ENCODE results near the gene L1TD1. TPM values are rescaled to one million over a fixed set of nuclear protein-coding genes. Genes with fewer than 3 reads are reported as not detected.

The L1TD1 gene
- total and polyA plus RNA-seq, 9 of the 15 experiments (the other 6 are each of a cell fraction or from before 2014, with no cell fraction given) = 0.09 TPM; not detected in 8

- Histone ChIP-seq H3K4me3 (no peak overlapping the region), H3K9me3 (replicated peaks; ENCODE audit: control insufficient read depth, insufficient read depth, low read depth, low read length) (no peaks in the 10 kb centered on the region), H3K27ac (ENCODE audit: extremely low read depth, low read depth, low read length) (no peak overlapping the region), H3K4me2 (ENCODE audit: insufficient read depth, low read length) (no peak overlapping the region), H3K79me2 (ENCODE audit: control insufficient read depth, insufficient read depth, low read length) (no peaks in the 10 kb centered on the region), H4K20me1 (replicated peaks; ENCODE audit: control insufficient read depth, insufficient read depth, low read length) (0 out of 2 replicates have a peak, but pooled peaks cover 4% of the 10 kb centered on the region), H3K9ac (ENCODE audit: insufficient read depth in 1 of 2, low read depth in 2 of 2, low read length in 2 of 2) (no peak overlapping the region), H3K36me3 (ENCODE audit: control insufficient read depth, insufficient read depth, low read length) (no peaks in the 10 kb centered on the region), H2AFZ (ENCODE audit: low read depth, low read length) (no peak overlapping the region), H3K27me3 (ENCODE audit: control insufficient read depth in 2 of 2, insufficient read depth in 2 of 2, low read length in 2 of 2) (peaks cover 4 to 5% of the 10 kb centered on the region in 2 experiments; a peak in 3 of 5 replicates), H3K4me1 (replicated peaks in 1 of 2; ENCODE audit: control insufficient read depth in 2 of 2, insufficient read depth in 2 of 2, low read length in 2 of 2) (no peaks in the 10 kb centered on the region), H3K9me1 (ENCODE audit: control insufficient read depth, insufficient read depth, low read length) (no peaks in the 10 kb centered on the region)
- ChIA-PET POLR2A (no interaction called here), CTCF (ENCODE audit: low intra/inter-chr PET ratio) (interaction anchor here (2.2 kb wide), 1 partner anchor 570 kb away, joined by 10 read pairs; no protein-coding TSS in a partner anchor)
- no peak for TF ChIP-seq TAF7 (tag; IDR thresholded peaks at IDR 0.05)
- TF ChIP-seq SIX5 (IDR thresholded peaks at IDR 0.05; ENCODE audit: borderline replicate concordance in 1 of 2, insufficient read depth in 1 of 2, low read depth in 1 of 2, low read length in 2 of 2) = no peak
- no peak for TF ChIP-seq ILK (tag; IDR thresholded peaks at IDR 0.05; ENCODE audit: borderline replicate concordance, low read depth)
- no peak for TF ChIP-seq FOS (IDR thresholded peaks at IDR 0.05; ENCODE audit: extremely low read depth, insufficient read length)
- TF ChIP-seq HEY1 (CRISPR knock-in tag; IDR thresholded peaks at IDR 0.05; ENCODE audit: borderline replicate concordance) = no peak
- no peak for TF ChIP-seq RBM39 (optimal IDR thresholded peaks at IDR 0.05; ENCODE audit: low read depth, low read length)
- TF ChIP-seq FOXA1 (IDR thresholded peaks at IDR 0.05; ENCODE audit: borderline replicate concordance) = no peak
- BruUV-seq (replicated peaks) = no TSS peak
- FAIRE-seq (no peak), DNase-seq (ENCODE audit: extremely low read depth in 1 of 4, low spot score in 3 of 4) (no peak), ATAC-seq (no peak)
- in situ Hi-C loops (cut with MboI) (loop anchor here (5.0 to 10.0 kb wide), 2 partner anchors 231 to 558 kb away; no protein-coding TSS in a partner anchor), intact Hi-C loops (cut with micrococcal nuclease) (no loop called here)
- 2% methylated on average over 11 of the region's 14 CpGs for WGBS (ENCODE audit: insufficient coverage, low coverage, missing lambda C conversion rate)
Measured at GRCh38 chr1:62176597-62177312, 17.9 kb upstream of the L1TD1 start.
